HCT116 (cell line): ENCODE data around the gene OAS2. TPM values are rescaled to one million over a fixed set of nuclear protein-coding genes. Genes with fewer than 3 reads are reported as not detected.

ENCODE experiments used
- ATAC-seq: fragments of 200-7000 bp; cut with Tn5 transposase; 2 replicates; pipeline ENCODE4 v1.9.1; 2020; ENCODE audit warnings: mild to moderate bottlenecking, moderate library complexity
- BruUV-seq: library from RNA; stranded (reverse); fragments of 400-500 nt; replicated peaks from 2 replicates; lab custom pipeline; 2021; lab: Mats Ljungman, UMichigan
- CTCF ChIA-PET: fragments of 300-600 bp; sonication (Branson Sonifier 250); formaldehyde crosslinking; loops from one replicate; lab custom pipeline; 2021; ENCODE audit warnings: antibody characterized with exemption; lab: Charles Lee
- POLR2A ChIA-PET: fragments of 300-600, 350-600 bp; sonication (Branson Sonifier 250); formaldehyde crosslinking; loops from one replicate; lab custom pipeline; 2021; ENCODE audit warnings: antibody characterized with exemption; lab: Charles Lee
- RAD21 ChIA-PET, 2 experiments: fragments of 300-600 bp; sonication (Branson Sonifier 250); formaldehyde crosslinking; loops; one replicate each; lab custom pipeline; 2023; ENCODE audit warnings: low total read pairs in 2 of 2; ENCODE audit not compliant: uncharacterized antibody in 2 of 2, unreplicated experiment in 2 of 2, low non-redundant PET in 1 of 2; lab: Charles Lee
- DNase-seq: peaks from one replicate; pipeline ENCODE4 v3.0.0-alpha.2; 2010; ENCODE audit warnings: low read depth, low spot score
- H2AFZ ChIP-seq: fragments of 200-600 bp; shearing (Covaris generic), sonication (generic); 2 replicates; pipeline ENCODE4 v1.6.1; 2017; ENCODE audit warnings: low read depth, mixed run types, mixed read lengths, antibody characterized with exemption, low read length; ENCODE audit not compliant: poor library complexity, severe bottlenecking
- H3K27ac ChIP-seq: 2 replicates; pipeline ENCODE4 v1.5.1; 2012; ENCODE audit warnings: low read depth, low read length
- H3K27me3 ChIP-seq: fragments of 200-600 bp; sonication (generic); 2 replicates; pipeline ENCODE4 v1.6.1; 2016; ENCODE audit warnings: mixed run types, low read length, mixed read lengths; ENCODE audit not compliant: insufficient read depth
- H3K36me3 ChIP-seq, 2 experiments: fragments of 200-500 bp in 1 of 2; fragments of 200-600 bp in 1 of 2; sonication (Bioruptor generic) in 1 of 2; sonication (generic) in 1 of 2; 2 replicates each; pipeline versions ENCODE4 v1.5.1 to v1.6.1; 2014 to 2016; ENCODE audit warnings: low read length in 2 of 2, inconsistent platforms in 1 of 2, mixed read lengths in 1 of 2, mixed run types in 1 of 2; ENCODE audit not compliant: insufficient read depth in 2 of 2, control insufficient read depth in 1 of 2
- H3K4me1 ChIP-seq, 2 experiments: fragments of 200-600 bp in 1 of 2; sonication (generic) in 1 of 2; 2 replicates each; pipeline versions ENCODE4 v1.5.1 to v1.6.1; 2012 to 2017; ENCODE audit warnings: low read length in 2 of 2, inconsistent platforms in 1 of 2, mild to moderate bottlenecking in 1 of 2, mixed read lengths in 1 of 2, mixed run types in 1 of 2, moderate library complexity in 1 of 2; ENCODE audit not compliant: insufficient read depth in 2 of 2, control insufficient read depth in 1 of 2
- H3K4me2 ChIP-seq: fragments of 200-600 bp; sonication (generic); 2 replicates; pipeline ENCODE4 v1.6.1; 2017; ENCODE audit warnings: mixed run types, low read length, mixed read lengths
- H3K4me3 ChIP-seq, 2 experiments: fragments of 200-600 bp in 1 of 2; sonication (generic) in 1 of 2; replicated peaks in 1 of 2; 2 replicates each; pipeline ENCODE4 v1.5.1; 2011 to 2016; ENCODE audit warnings: low read length in 2 of 2, control low read depth in 1 of 2, low read depth in 1 of 2, mild to moderate bottlenecking in 1 of 2, mixed read lengths in 1 of 2, mixed run types in 1 of 2
- H3K79me2 ChIP-seq: fragments of 200-600 bp; sonication (generic); 2 replicates; pipeline ENCODE4 v1.6.1; 2017; ENCODE audit warnings: mild to moderate bottlenecking, mixed run types, low read length, moderate library complexity, mixed read lengths; ENCODE audit not compliant: insufficient read depth
- H3K9ac ChIP-seq: fragments of 200-600 bp; sonication (generic); 2 replicates; pipeline ENCODE4 v1.6.1; 2016; ENCODE audit warnings: low read length, mixed read lengths
- H3K9me2 ChIP-seq: fragments of 200-600 bp; sonication (generic), shearing (Covaris generic); 2 replicates; pipeline ENCODE4 v1.6.1; 2017; ENCODE audit warnings: mixed run types, mild to moderate bottlenecking, moderate library complexity; ENCODE audit not compliant: insufficient read depth
- H3K9me3 ChIP-seq, 2 experiments: fragments of 200-500 bp in 1 of 2; fragments of 200-600 bp in 1 of 2; sonication (Bioruptor generic) in 1 of 2; sonication (generic) in 1 of 2; 2 replicates each; pipeline ENCODE4 v1.6.1; 2014 to 2017; ENCODE audit warnings: low read length in 2 of 2, mixed read lengths in 2 of 2, inconsistent platforms in 1 of 2, low read depth in 1 of 2, mild to moderate bottlenecking in 1 of 2, mixed run types in 1 of 2, moderate library complexity in 1 of 2; ENCODE audit not compliant: control insufficient read depth in 1 of 2, insufficient read depth in 1 of 2
- H4K20me1 ChIP-seq: fragments of 200-600 bp; sonication (generic), shearing (Covaris generic); 2 replicates; pipeline ENCODE4 v1.6.1; 2017; ENCODE audit warnings: mixed run types, mild to moderate bottlenecking, moderate library complexity; ENCODE audit not compliant: insufficient read depth
- CBX3 ChIP-seq: IDR thresholded peaks from 2 replicates; pipeline ENCODE4 v1.6.1; 2012; ENCODE audit warnings: low read depth
- CEBPB ChIP-seq: IDR thresholded peaks from 2 replicates; pipeline ENCODE4 v1.6.1; 2012; ENCODE audit warnings: low read depth
- ELF1 ChIP-seq: IDR thresholded peaks from 2 replicates; pipeline ENCODE4 v1.6.1; 2012; ENCODE audit warnings: low read depth, borderline replicate concordance
- EZH2 ChIP-seq: fragments of 200-600 bp; sonication (generic); IDR thresholded peaks from 2 replicates; pipeline ENCODE4 v1.6.1; 2017; ENCODE audit warnings: antibody characterized with exemption, mixed run types
- EZH2phosphoT487 ChIP-seq: fragments of 200-600 bp; IDR thresholded peaks from 2 replicates; pipeline ENCODE4 v1.6.1; 2018; ENCODE audit warnings: antibody characterized with exemption, borderline replicate concordance
- FOSL1 ChIP-seq: IDR thresholded peaks from 2 replicates; pipeline ENCODE4 v1.6.1; 2012; ENCODE audit warnings: low read depth
- JUND ChIP-seq: IDR thresholded peaks from 2 replicates; pipeline ENCODE4 v1.6.1; 2012
- POLR2A ChIP-seq: IDR thresholded peaks from 2 replicates; pipeline ENCODE4 v1.7.0; 2011; ENCODE audit warnings: borderline replicate concordance; ENCODE audit not compliant: insufficient read depth, insufficient read length; ENCODE audit errors: extremely low read depth
- POLR2AphosphoS5 ChIP-seq: IDR thresholded peaks from 2 replicates; pipeline ENCODE4 v1.6.1; 2011; ENCODE audit warnings: mild to moderate bottlenecking, low read depth, low read length, moderate library complexity
- SP1 ChIP-seq: IDR thresholded peaks from 2 replicates; pipeline ENCODE4 v1.6.1; 2012; ENCODE audit warnings: low read depth
- TCF7L2 ChIP-seq: IDR thresholded peaks from 2 replicates; pipeline ENCODE4 v1.7.0; 2011; ENCODE audit warnings: borderline replicate concordance, inconsistent platforms; ENCODE audit not compliant: insufficient read depth, insufficient read length; ENCODE audit errors: extremely low read depth
- YY1 ChIP-seq: IDR thresholded peaks from 2 replicates; pipeline ENCODE4 v1.6.1; 2011; ENCODE audit warnings: low read length, low read depth, moderate library complexity, mild to moderate bottlenecking; ENCODE audit not compliant: insufficient replicate concordance; ENCODE audit errors: extremely low read depth
- ZFX ChIP-seq: fragments of 450-650 bp; IDR thresholded peaks from 2 replicates; pipeline ENCODE4 v1.6.1; 2017
- intact Hi-C: fragments of 100-400 bp; cut with micrococcal nuclease; formaldehyde crosslinking; loops from 2 replicates; pipeline ENCODE4 v1.10.0; 2022
- total RNA-seq: library from RNA; stranded (reverse); gene quantifications from one replicate; pipeline ENCODE4 v1.2.1, GENCODE V29; 2021; ENCODE audit not compliant: unreplicated experiment
- TF ChIP-seq, protein P1 (sequence below): IDR thresholded peaks from 2 replicates; pipeline ENCODE4 v1.6.1; 2012
- TF ChIP-seq, protein P2 (sequence below): IDR thresholded peaks from 2 replicates; pipeline ENCODE4 v1.6.1; 2011; ENCODE audit warnings: mild to moderate bottlenecking, low read length, moderate library complexity; ENCODE audit not compliant: insufficient replicate concordance; ENCODE audit errors: extremely low read depth
- TF ChIP-seq, protein P3 (sequence below): IDR thresholded peaks from 2 replicates; pipeline ENCODE4 v1.6.1; 2012
- TF ChIP-seq, protein P4 (sequence below): IDR thresholded peaks from 2 replicates; pipeline ENCODE4 v1.6.1; 2012; ENCODE audit warnings: low read depth

The OAS2 gene
- total RNA-seq, 1 experiment from 2014 or later = 0.30 TPM

DNA sequence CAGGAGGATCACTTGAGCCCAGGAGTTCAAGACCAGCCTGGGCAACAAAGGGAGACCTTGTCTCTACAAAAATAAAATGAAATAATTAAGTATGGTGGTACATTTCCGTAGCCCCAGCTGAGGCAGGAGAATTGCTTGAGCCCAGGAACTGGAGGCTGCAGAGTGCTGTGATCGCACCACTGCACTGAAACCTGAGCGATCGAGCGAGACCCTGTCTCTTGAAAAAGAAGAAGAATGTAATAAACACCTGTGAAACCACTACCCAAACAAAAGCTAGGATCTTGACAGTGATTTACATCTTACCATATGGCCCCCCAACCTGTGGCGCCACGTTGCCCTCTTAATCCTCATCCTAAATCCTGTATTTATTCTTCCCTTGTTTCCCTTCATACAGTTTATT lies 72.5 kb downstream of the OAS2 start:
- DNase-seq (no peak), ATAC-seq (no peak)
- ChIA-PET RAD21 (no interaction called here), POLR2A (no interaction called here)
- no TSS peak for BruUV-seq
- Histone ChIP-seq H3K9me2 (no peaks in the 10 kb centered on the region), H3K4me2 (no peak overlapping the region), H2AFZ (no peak overlapping the region), H3K9ac (no peak overlapping the region), H3K9me3 (no peaks in the 10 kb centered on the region), H3K36me3 (no peaks in the 10 kb centered on the region), H4K20me1 (no peaks in the 10 kb centered on the region)
- TF ChIP-seq, protein P1, sequence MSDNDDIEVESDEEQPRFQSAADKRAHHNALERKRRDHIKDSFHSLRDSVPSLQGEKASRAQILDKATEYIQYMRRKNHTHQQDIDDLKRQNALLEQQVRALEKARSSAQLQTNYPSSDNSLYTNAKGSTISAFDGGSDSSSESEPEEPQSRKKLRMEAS = no peak
- TF ChIP-seq SP1 (no peak), EZH2 (no peak), EZH2phosphoT487 (no peak), TCF7L2 (no peak), FOSL1 (no peak), ELF1 (no peak), POLR2A (no peak), YY1 (no peak), CBX3 (no peak), ZFX (no peak), JUND (no peak), CEBPB (no peak), POLR2AphosphoS5 (no peak)
- TF ChIP-seq, protein P2, sequence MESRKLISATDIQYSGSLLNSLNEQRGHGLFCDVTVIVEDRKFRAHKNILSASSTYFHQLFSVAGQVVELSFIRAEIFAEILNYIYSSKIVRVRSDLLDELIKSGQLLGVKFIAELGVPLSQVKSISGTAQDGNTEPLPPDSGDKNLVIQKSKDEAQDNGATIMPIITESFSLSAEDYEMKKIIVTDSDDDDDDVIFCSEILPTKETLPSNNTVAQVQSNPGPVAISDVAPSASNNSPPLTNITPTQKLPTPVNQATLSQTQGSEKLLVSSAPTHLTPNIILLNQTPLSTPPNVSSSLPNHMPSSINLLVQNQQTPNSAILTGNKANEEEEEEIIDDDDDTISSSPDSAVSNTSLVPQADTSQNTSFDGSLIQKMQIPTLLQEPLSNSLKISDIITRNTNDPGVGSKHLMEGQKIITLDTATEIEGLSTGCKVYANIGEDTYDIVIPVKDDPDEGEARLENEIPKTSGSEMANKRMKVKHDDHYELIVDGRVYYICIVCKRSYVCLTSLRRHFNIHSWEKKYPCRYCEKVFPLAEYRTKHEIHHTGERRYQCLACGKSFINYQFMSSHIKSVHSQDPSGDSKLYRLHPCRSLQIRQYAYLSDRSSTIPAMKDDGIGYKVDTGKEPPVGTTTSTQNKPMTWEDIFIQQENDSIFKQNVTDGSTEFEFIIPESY = no peak
- TF ChIP-seq, protein P3, sequence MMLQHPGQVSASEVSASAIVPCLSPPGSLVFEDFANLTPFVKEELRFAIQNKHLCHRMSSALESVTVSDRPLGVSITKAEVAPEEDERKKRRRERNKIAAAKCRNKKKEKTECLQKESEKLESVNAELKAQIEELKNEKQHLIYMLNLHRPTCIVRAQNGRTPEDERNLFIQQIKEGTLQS = no peak
- TF ChIP-seq, protein P4, sequence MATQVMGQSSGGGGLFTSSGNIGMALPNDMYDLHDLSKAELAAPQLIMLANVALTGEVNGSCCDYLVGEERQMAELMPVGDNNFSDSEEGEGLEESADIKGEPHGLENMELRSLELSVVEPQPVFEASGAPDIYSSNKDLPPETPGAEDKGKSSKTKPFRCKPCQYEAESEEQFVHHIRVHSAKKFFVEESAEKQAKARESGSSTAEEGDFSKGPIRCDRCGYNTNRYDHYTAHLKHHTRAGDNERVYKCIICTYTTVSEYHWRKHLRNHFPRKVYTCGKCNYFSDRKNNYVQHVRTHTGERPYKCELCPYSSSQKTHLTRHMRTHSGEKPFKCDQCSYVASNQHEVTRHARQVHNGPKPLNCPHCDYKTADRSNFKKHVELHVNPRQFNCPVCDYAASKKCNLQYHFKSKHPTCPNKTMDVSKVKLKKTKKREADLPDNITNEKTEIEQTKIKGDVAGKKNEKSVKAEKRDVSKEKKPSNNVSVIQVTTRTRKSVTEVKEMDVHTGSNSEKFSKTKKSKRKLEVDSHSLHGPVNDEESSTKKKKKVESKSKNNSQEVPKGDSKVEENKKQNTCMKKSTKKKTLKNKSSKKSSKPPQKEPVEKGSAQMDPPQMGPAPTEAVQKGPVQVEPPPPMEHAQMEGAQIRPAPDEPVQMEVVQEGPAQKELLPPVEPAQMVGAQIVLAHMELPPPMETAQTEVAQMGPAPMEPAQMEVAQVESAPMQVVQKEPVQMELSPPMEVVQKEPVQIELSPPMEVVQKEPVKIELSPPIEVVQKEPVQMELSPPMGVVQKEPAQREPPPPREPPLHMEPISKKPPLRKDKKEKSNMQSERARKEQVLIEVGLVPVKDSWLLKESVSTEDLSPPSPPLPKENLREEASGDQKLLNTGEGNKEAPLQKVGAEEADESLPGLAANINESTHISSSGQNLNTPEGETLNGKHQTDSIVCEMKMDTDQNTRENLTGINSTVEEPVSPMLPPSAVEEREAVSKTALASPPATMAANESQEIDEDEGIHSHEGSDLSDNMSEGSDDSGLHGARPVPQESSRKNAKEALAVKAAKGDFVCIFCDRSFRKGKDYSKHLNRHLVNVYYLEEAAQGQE = no peak
- TF ChIP-seq, all 23 proteins: peak for 0
- Histone ChIP-seq H3K27me3 (peaks cover 11% of the 10 kb centered on the region; the same call in 1 of the 2 replicates), H3K4me1 (no peaks in the 10 kb centered on the region), H3K4me3 (no peak overlapping the region), H3K27ac (no peak overlapping the region), H3K79me2 (no peaks in the 10 kb centered on the region)
- CTCF ChIA-PET = interaction anchor here (1.0 to 1.7 kb wide), 2 partner anchors 48 to 58 kb away, joined by 4 read pairs; no protein-coding TSS in a partner anchor
- intact Hi-C loops = no loop called here
